Measurements from ENCODE around the gene CFAP46. TPM values are rescaled to one million over a fixed set of nuclear protein-coding genes. Genes with fewer than 3 reads are reported as not detected.

Gene CFAP46
- total and polyA plus RNA-seq, 9 of the 15 experiments (the other 6 are each of a cell fraction or from before 2014, with no cell fraction given) = not detected

GRCh38 chr10:132974249-132974796 lies 32.0 kb upstream of the CFAP46 start:
- intact Hi-C loops (cut with micrococcal nuclease) (no loop called here), in situ Hi-C loops (cut with MboI) (no loop called here)
- DNase-seq (ENCODE audit: extremely low read depth in 1 of 4, low spot score in 3 of 4) (no peak), FAIRE-seq (no peak), ATAC-seq (no peak)
- Histone ChIP-seq H3K36me3 (ENCODE audit: control insufficient read depth, insufficient read depth, low read length) (no peaks in the 10 kb centered on the region), H3K27me3 (ENCODE audit: control insufficient read depth in 2 of 2, insufficient read depth in 2 of 2, low read length in 2 of 2) (peaks cover 6 to 66% of the 10 kb centered on the region in 2 experiments; a peak in 3 of 5 replicates), H3K4me2 (ENCODE audit: insufficient read depth, low read length) (no peak overlapping the region), H3K9me3 (replicated peaks; ENCODE audit: control insufficient read depth, insufficient read depth, low read depth, low read length) (no peaks in the 10 kb centered on the region), H3K9ac (ENCODE audit: insufficient read depth in 1 of 2, low read depth in 2 of 2, low read length in 2 of 2) (no peak overlapping the region), H3K79me2 (ENCODE audit: control insufficient read depth, insufficient read depth, low read length) (no peaks in the 10 kb centered on the region), H3K9me1 (ENCODE audit: control insufficient read depth, insufficient read depth, low read length) (no peaks in the 10 kb centered on the region), H4K20me1 (replicated peaks; ENCODE audit: control insufficient read depth, insufficient read depth, low read length) (no peaks in the 10 kb centered on the region), H3K27ac (ENCODE audit: extremely low read depth, low read depth, low read length) (no peak overlapping the region), H2AFZ (ENCODE audit: low read depth, low read length) (no peak overlapping the region), H3K4me3 (no peak overlapping the region), H3K4me1 (replicated peaks in 1 of 2; ENCODE audit: control insufficient read depth in 2 of 2, insufficient read depth in 2 of 2, low read length in 2 of 2) (no peaks in the 10 kb centered on the region)
- POLR2A ChIA-PET = interaction anchor here (0.7 kb wide), 1 partner anchor 93 kb away, joined by 3 read pairs; no protein-coding TSS in a partner anchor
- under 1% methylated on average over 21 of the region's 29 CpGs for WGBS (ENCODE audit: insufficient coverage, low coverage, missing lambda C conversion rate)
- BruUV-seq (replicated peaks) = no TSS peak
- CTCF ChIA-PET (ENCODE audit: low intra/inter-chr PET ratio) = no interaction called here
- TF ChIP-seq CBFB (CRISPR knock-in tag; IDR thresholded peaks at IDR 0.05) (no peak), IFI16 (CRISPR knock-in tag; IDR thresholded peaks at IDR 0.05) (no peak), FOXK2 (conservative IDR thresholded peaks at IDR 0.05 in 1 of 2, IDR thresholded peaks at IDR 0.05 in 1 of 2; ENCODE audit: low read depth in 2 of 2) (no peak), ZNF830 (CRISPR knock-in tag; IDR thresholded peaks at IDR 0.05) (no peak), IRF2 (CRISPR knock-in tag; IDR thresholded peaks at IDR 0.05) (no peak), MLX (CRISPR knock-in tag; conservative IDR thresholded peaks at IDR 0.05) (no peak), FOXP1 (CRISPR knock-in tag; IDR thresholded peaks at IDR 0.05) (no peak), ZNF449 (CRISPR knock-in tag; IDR thresholded peaks at IDR 0.05) (no peak), ZFP36 (IDR thresholded peaks at IDR 0.05; ENCODE audit: low read depth, low read length, partially characterized antibody) (no peak), ZSCAN32 (CRISPR knock-in tag; IDR thresholded peaks at IDR 0.05) (no peak), ZNF311 (CRISPR knock-in tag; IDR thresholded peaks at IDR 0.05) (no peak), RB1 (IDR thresholded peaks at IDR 0.05; ENCODE audit: low read depth) (no peak), MXI1 (IDR thresholded peaks at IDR 0.05; ENCODE audit: low read depth, low read length) (no peak), ILF3 (IDR thresholded peaks at IDR 0.05; ENCODE audit: borderline replicate concordance) (no peak), FOXK1 (CRISPR knock-in tag; IDR thresholded peaks at IDR 0.05; ENCODE audit: borderline replicate concordance) (no peak), ESRRA (IDR thresholded peaks at IDR 0.05; ENCODE audit: borderline replicate concordance, low read depth) (no peak)
- TF ChIP-seq, protein P1, sequence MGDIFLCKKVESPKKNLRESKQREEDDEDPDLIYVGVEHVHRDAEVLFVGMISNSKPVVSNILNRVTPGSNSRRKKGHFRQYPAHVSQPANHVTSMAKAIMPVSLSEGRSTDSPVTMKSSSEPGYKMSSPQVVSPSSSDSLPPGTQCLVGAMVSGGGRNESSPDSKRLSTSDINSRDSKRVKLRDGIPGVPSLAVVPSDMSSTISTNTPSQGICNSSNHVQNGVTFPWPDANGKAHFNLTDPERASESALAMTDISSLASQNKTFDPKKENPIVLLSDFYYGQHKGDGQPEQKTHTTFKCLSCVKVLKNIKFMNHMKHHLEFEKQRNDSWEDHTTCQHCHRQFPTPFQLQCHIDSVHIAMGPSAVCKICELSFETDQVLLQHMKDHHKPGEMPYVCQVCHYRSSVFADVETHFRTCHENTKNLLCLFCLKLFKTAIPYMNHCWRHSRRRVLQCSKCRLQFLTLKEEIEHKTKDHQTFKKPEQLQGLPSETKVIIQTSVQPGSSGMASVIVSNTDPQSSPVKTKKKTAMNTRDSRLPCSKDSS (IDR thresholded peaks at IDR 0.05; ENCODE audit: low read depth, partially characterized antibody) = no peak
- TF ChIP-seq, protein P2, sequence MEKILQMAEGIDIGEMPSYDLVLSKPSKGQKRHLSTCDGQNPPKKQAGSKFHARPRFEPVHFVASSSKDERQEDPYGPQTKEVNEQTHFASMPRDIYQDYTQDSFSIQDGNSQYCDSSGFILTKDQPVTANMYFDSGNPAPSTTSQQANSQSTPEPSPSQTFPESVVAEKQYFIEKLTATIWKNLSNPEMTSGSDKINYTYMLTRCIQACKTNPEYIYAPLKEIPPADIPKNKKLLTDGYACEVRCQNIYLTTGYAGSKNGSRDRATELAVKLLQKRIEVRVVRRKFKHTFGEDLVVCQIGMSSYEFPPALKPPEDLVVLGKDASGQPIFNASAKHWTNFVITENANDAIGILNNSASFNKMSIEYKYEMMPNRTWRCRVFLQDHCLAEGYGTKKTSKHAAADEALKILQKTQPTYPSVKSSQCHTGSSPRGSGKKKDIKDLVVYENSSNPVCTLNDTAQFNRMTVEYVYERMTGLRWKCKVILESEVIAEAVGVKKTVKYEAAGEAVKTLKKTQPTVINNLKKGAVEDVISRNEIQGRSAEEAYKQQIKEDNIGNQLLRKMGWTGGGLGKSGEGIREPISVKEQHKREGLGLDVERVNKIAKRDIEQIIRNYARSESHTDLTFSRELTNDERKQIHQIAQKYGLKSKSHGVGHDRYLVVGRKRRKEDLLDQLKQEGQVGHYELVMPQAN (IDR thresholded peaks at IDR 0.05; ENCODE audit: borderline replicate concordance) = no peak
